ENCODE results near the gene EIF2B2.
A peak's percentile ranks its signal among the peaks of the same experiment; 100 is the strongest.

DNA sequence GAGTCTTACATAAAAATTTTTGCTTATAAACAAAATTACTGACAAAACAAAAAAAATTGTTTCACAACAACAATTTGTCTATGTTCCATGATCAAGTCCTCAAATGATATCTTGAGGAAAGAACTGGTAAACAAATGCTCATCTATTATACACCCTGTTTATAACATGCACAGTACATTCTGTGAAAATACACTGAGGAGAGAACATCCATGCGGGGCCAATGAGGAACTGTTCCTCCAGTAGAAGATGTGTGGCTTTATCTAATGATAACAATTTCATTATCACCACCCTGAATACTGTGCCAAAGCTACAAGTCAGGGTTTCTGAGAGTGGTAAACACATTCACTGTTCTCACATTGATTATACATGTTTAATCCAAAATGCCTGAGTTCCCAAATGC, 37.8 kb downstream of the EIF2B2 start:
- TF ChIP-seq CTCF (IDR thresholded peaks at IDR 0.05) = no peak
- no peak for TF ChIP-seq POLR2AphosphoS5 (IDR thresholded peaks at IDR 0.05)
- peak in 2 of 4 donors; percentile 71 to 93 for TF ChIP-seq EP300 (IDR thresholded peaks at IDR 0.05)
- no peak for TF ChIP-seq POLR2A (IDR thresholded peaks at IDR 0.05)
